ENCODE data around the gene UBAC1. TPM values are rescaled to one million over a fixed set of nuclear protein-coding genes. Genes with fewer than 3 reads are reported as not detected.

Gene UBAC1
- total and polyA plus RNA-seq, 11 donors: 71.1 to 140 (median 100) TPM

DNA sequence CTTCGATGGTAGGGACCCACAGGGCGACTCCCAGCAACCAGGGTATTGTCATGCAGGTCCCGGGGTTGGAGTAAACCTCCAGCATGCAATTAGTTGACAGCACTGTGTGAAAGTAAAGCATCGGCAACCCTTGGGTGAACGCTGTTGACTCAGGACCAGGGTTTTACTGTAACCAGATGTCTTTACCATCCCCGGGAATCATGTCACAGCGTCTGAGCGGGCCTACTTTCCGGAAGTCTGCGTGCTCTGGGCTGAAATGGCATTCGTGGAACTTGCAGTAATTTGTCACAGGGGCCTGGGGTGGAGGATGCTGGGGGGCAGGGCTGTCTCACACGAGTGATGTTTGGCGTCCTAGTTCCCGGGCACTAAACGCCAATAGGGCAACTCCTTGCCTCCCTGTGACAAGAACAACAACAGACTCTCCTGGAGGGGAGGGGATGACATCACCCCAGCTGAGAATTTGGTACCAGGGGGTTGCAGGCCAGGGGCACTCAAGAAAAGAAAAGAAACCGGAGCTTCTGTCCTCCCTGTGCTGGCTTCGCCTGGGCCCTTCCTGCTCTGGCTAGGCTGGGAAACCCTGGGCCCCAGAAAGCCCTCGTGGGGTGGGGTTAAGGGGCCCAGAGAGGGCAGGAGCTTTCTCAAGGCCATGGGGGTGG is 10.1 kb upstream of the UBAC1 start:
- DNase-seq (no peak), ATAC-seq (no peak)
- WGBS, 4 donors: 74 to 84% (median 77%) methylated on average over 18 of the region's 18 CpGs
- peaks cover 0 to 3% (median 0%) of the 10 kb centered on the region in 9 donors for H3K27me3 ChIP-seq
- H3K9me3 ChIP-seq: no peaks in the 10 kb centered on the region
- no peak for TF ChIP-seq POLR2A (IDR thresholded peaks at IDR 0.05)
- TF ChIP-seq, protein P1, sequence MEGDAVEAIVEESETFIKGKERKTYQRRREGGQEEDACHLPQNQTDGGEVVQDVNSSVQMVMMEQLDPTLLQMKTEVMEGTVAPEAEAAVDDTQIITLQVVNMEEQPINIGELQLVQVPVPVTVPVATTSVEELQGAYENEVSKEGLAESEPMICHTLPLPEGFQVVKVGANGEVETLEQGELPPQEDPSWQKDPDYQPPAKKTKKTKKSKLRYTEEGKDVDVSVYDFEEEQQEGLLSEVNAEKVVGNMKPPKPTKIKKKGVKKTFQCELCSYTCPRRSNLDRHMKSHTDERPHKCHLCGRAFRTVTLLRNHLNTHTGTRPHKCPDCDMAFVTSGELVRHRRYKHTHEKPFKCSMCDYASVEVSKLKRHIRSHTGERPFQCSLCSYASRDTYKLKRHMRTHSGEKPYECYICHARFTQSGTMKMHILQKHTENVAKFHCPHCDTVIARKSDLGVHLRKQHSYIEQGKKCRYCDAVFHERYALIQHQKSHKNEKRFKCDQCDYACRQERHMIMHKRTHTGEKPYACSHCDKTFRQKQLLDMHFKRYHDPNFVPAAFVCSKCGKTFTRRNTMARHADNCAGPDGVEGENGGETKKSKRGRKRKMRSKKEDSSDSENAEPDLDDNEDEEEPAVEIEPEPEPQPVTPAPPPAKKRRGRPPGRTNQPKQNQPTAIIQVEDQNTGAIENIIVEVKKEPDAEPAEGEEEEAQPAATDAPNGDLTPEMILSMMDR (IDR thresholded peaks at IDR 0.05): no peak
- no peak overlapping the region for H3K4me3 ChIP-seq
- H3K36me3 ChIP-seq: no peaks in the 10 kb centered on the region
- intact Hi-C loops (cut with DNase I): loop anchor here in 1 of 10 donors (2.0 kb wide), 1 partner anchor 156 kb away; no protein-coding TSS in a partner anchor
- peaks cover 0 to 37% (median 13%) of the 10 kb centered on the region in 12 donors for H3K4me1 ChIP-seq
- no peak overlapping the region for H3K27ac ChIP-seq

- intact Hi-C loops (cut with DNase I): loop anchor here in 1 of 10 donors (2.0 kb wide), 1 partner anchor 157 kb away; no protein-coding TSS in a partner anchor
- H3K27me3 ChIP-seq: peaks cover 0 to 3% (median 0%) of the 10 kb centered on the region in 9 donors
- H3K4me1 ChIP-seq: peaks cover 0 to 37% (median 13%) of the 10 kb centered on the region in 12 donors
- H3K4me3 ChIP-seq: no peak overlapping the region
- ATAC-seq: no peak
- WGBS, 4 donors: 81 to 90% (median 86%) methylated on average over 9 of the region's 9 CpGs
- H3K9me3 ChIP-seq: no peaks in the 10 kb centered on the region
- TF ChIP-seq POLR2A (IDR thresholded peaks at IDR 0.05): no peak
- TF ChIP-seq, protein P1 (IDR thresholded peaks at IDR 0.05): no peak
- no peak overlapping the region for H3K27ac ChIP-seq
- no peak for DNase-seq
- H3K36me3 ChIP-seq: no peaks in the 10 kb centered on the region
These were observed 9.1 kb upstream of the UBAC1 start for GRCh38 chr9:135970128-135970815.

DNA sequence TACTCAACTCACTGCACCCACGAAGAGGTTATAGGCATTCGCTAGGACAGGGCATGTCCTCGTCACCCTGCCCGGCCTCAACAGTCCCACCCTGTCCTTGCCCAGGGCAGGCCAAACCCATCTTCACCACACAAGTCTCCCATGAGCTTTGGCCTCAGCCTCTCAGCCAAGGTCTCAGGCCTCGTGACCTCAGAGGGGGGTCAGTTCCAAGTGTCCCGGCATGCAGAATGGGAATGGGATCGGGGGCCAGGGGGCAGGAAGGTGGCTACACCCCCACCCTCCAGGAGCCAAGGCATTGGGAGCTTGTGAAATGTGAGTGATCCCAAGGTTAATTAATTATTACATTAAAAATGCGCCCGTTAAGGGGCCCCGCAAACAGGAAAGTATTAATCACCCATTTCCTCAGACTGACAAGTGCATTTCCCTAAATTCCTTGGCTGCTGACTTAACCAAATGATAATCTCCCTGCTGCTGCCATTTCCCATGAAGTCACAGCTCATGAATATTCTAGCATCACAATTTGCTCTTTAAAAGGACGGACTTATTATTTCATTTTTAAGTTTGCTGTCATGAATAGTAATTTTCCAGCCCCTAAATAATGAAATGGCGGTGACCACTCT is 8.0 kb upstream of the UBAC1 start:
- H3K27me3 ChIP-seq: peaks cover 0 to 3% (median 0%) of the 10 kb centered on the region in 9 donors
- H3K9me3 ChIP-seq: no peaks in the 10 kb centered on the region
- DNase-seq: no peak
- no peak overlapping the region for H3K4me3 ChIP-seq
- H3K36me3 ChIP-seq: no peaks in the 10 kb centered on the region
- H3K27ac ChIP-seq: peak overlapping the region in 1 of 12 donors; percentile 19
- H3K4me1 ChIP-seq: peaks cover 0 to 37% (median 13%) of the 10 kb centered on the region in 12 donors
- intact Hi-C loops (cut with DNase I): loop anchor here in 4 of 10 donors (2.0 to 10.0 kb wide), 5 partner anchors 104 to 316 kb away; partner anchors contain the start of gene QSOX2 (in 1 of the 4)
- TF ChIP-seq, protein P1 (IDR thresholded peaks at IDR 0.05): no peak
- TF ChIP-seq POLR2A (IDR thresholded peaks at IDR 0.05): no peak
- no peak for ATAC-seq
- 60 to 66% (median 62%) methylated on average over 12 of the region's 12 CpGs for WGBS, 4 donors

- peak overlapping the region in 1 of 12 donors; percentile 19 for H3K27ac ChIP-seq
- WGBS, 4 donors: 36 to 68% (median 51%) methylated on average over 6 to 7 of the region's 7 CpGs
- no peak for DNase-seq
- no peaks in the 10 kb centered on the region for H3K36me3 ChIP-seq
- intact Hi-C loops (cut with DNase I): loop anchor here in 4 of 10 donors (1.0 to 10.0 kb wide), 6 partner anchors 104 to 316 kb away; partner anchors contain the start of gene QSOX2 (in 1 of the 4)
- no peaks in the 10 kb centered on the region for H3K9me3 ChIP-seq
- TF ChIP-seq, protein P1 (IDR thresholded peaks at IDR 0.05): no peak
- TF ChIP-seq POLR2A (IDR thresholded peaks at IDR 0.05): no peak
- H3K27me3 ChIP-seq: no peaks in the 10 kb centered on the region
- H3K4me3 ChIP-seq: no peak overlapping the region
- H3K4me1 ChIP-seq: peaks cover 0 to 34% (median 13%) of the 10 kb centered on the region in 12 donors
- ATAC-seq: peak in 1 of 4 donors; percentile 19
These were observed 7.4 kb upstream of the UBAC1 start for GRCh38 chr9:135968601-135969000.
